Measurements from ENCODE around the gene CHSY3.

DNA sequence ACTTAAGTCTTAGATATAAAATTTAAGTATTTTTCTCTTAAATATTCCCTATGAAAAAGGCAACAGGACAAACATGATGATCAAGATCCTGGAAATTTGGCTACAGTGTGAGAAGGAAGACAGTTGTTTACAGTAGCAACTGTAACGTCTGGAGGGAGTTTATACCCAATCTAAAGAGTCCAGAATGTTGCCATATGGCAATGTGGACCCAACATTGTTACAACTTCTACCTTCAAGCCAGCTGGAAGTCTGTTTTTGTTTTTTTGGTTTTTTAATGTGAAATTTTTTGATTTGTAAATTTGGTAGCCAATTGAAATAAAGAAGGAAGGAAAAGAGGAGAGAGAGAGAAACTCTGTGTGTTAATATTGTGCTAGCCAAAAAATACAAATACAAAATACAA, 233.4 kb downstream of the CHSY3 start:
- TF ChIP-seq MXI1 (conservative IDR thresholded peaks at IDR 0.05; ENCODE audit: poor library complexity, severe bottlenecking) (no peak), CTCF (IDR thresholded peaks at IDR 0.05; ENCODE audit: poor library complexity, severe bottlenecking) (no peak), TAF1 (IDR thresholded peaks at IDR 0.05; ENCODE audit: low read depth) (no peak)

Measured in neural cell (in vitro differentiated cells).